ENCODE data around the gene TMEM220.
"Not testable (repeated sequence)": the region's sequence is repeated elsewhere in the genome, so short reads cannot be mapped to it uniquely, and the experiment has no call there.

Gene TMEM220

DNA sequence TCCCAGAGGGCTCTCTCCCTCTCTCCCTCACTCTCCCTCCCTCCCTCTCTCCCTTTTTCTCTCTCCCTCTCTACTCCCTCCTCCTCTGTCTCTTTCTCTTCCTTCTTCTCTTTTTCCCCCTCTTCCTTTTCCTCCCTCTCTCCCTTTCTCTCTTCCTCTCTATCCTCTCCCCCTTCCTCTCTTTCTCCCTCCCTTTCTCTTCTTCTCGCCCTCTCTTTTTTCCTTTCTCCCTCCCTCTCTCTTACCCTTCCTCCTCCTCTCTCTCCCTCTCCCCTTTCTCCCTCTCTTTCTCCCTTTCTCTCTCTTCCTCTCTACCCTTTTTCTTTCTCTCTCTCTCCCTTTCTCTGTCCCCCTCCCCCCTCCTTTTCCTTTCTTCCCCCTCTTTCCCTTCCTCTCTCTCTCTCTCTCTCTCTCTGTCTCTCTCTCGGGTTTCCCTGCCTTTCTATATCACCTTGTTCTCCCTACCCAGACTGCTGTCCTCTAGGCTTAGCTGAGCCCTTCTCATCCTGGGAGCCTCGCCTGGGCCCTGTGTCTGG lies 25.8 kb upstream of the TMEM220 start:
- DNase-seq (ENCODE audit: low read depth in 1 of 2, low spot score in 1 of 2): no peak

DNA sequence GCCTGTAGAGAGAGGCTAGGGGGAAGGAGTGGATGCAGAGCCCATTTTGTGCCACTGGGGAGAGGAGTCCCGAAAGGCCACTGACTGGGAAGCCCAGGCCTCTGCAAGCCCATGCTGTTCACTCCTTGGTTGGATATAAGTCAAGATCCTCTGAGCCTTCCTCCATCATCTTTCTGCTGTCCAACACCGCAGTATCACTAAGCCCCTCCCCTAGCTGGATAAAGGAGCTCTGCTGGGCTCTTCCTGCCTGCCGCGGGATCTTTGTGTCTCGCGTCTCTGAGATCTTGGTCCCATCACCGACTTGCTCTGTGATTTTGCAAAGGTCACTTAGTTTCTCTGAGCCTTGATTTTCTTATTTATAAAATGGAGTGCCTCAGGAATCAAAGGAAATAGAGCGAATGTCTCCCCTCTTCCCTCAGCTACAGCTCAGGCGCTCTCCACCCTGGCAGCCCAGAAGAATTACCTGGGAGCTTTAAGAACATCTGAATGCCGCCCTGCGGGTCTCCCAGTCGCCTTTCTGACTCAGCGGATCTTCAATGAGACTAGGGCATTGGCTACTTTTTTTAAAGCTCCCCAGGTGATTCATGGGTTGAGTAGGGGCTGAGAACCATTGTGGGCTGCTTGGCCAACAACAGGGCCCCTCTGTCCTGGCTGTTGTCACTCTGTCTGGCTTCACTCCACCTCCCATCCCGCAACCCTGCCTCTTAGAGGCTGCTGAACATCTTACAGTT lies 25.2 kb upstream of the TMEM220 start:
- no peak for DNase-seq (ENCODE audit: low read depth in 1 of 2, low spot score in 1 of 2)

DNA sequence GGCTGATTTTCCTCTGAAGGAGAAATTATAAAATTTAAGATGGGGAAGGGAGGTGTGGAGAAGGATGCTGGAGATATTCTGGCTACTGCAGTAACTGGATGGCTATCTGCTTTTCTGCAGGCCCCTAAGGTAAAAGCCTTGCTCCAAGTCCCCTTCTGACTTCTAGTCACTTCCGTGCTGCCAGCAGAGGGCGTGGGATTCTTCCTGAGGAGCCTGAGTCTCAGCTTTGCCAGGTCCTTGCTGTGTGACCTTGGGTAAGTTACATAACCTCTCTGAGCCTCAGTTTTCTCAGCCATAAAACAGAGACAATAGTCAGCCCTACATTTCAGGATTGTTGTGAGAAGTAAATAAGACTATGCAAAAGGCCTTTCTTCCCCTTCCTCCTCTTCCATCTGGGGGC lies 24.3 kb upstream of the TMEM220 start:
- no peak for DNase-seq (ENCODE audit: low read depth in 1 of 2, low spot score in 1 of 2)

DNA sequence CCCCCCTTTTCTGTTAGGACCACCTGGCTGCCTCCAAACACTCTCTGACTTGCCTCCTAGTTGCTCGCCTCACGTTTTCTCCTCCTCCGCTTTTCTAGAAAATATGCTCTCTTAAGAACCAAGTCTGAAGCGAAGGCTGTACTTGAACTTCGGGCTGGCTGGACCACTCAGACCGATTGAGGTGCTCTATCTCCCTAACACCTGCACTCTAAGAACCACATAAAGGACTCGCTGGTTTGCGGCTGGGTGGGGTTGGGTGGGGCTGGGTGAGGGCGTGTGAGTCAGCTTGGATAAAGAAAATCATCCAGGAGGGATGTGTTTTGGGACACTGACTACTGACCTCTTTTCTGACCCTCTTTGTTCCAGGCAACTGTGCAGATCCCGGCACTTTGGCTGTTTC lies 22.9 kb upstream of the TMEM220 start:
- DNase-seq (ENCODE audit: low read depth in 1 of 2, low spot score in 1 of 2): no peak

DNA sequence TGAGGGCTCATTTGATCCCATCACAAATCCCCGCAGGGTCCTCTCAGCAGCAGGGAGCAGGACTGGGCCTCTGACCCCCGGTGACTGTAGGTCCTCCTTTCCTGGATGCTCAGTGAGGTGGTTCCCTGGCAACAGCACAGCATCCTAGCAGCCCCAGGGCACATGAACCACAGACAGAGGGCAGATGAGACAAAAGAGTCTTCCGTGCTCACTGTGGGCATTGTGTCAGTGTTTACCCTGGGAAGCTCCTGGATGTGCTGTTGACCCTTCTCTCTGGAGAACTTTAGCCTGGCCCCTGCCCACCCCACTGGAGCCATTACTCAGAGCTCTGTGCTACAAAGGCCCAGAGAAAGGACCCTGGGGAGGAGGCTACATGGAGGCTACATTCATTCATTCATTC lies 21.7 kb upstream of the TMEM220 start:
- DNase-seq (ENCODE audit: low read depth in 1 of 2, low spot score in 1 of 2): no peak

DNA sequence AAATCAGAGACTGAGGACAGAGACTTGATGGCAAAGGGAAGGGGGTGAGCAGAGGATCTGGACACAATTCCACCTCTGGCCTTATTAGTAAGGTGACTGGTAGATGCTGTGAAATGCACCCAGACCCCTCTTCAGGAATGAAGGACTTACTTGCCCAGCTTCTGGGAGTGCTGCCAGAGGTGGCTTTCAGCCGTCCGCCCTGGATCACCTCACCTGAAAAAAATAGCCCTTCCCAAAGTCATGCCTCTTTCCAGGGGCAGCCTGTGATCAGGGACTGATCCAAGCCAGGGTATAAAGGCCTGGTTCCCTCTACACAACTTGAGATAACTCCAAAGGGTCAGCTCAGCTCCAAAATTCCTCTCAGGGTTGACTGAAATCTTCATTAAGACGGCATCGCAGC lies 20.4 kb upstream of the TMEM220 start:
- DNase-seq (ENCODE audit: low read depth in 1 of 2, low spot score in 1 of 2): no peak

DNA sequence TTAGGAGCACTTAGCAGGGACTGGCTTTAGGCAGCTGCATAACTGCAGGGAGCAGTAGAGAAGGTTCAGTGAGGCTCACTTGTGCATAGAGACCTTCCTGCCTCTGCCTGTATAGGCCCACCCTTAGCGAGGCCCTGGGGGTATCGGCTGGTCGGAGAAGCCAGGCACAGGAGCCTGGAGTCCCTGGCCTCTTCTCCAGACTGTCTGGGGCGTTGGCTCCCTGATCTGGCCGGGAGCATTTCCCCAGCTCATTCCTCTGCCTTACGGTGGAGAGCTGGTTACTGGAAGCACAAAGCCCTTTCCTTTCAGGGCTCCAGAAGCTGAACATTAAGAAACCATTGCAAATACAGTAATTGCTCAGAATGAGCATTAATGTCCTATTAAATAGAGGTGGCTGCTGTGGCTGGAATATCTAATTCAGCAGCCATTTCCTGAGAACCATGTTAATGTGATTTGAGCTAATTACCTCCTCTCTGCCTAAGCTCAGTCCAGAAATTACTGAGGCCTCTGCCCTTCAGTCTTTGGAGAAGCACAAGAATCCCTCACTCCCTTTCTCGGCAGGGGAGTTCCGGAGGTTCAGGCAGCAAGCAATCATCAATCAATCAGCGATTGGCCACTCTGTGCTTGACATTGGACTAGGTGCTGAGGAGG lies 18.8 kb upstream of the TMEM220 start:
- DNase-seq (ENCODE audit: low read depth in 1 of 2, low spot score in 1 of 2): no peak

DNA sequence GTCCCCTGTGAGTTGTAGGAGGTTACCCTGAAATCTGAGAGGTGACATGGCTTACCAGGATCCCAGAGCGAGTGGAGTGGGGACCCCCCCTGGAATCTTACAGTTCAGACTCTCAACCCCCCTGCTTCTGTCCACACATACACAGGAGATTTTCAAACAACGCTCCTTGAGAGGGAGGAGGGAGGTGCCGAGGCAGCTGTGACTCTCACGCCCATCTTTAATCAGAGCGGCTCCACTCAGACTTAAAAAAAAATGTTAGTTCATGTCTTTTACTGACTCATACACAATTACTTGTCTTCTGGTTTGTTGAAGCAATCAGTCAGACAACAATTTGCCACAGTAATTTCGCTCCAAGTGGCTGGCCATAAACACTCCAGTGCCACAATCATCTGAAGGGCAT lies 15.4 kb upstream of the TMEM220 start:
- no peak for DNase-seq (ENCODE audit: low read depth in 1 of 2, low spot score in 1 of 2)

DNA sequence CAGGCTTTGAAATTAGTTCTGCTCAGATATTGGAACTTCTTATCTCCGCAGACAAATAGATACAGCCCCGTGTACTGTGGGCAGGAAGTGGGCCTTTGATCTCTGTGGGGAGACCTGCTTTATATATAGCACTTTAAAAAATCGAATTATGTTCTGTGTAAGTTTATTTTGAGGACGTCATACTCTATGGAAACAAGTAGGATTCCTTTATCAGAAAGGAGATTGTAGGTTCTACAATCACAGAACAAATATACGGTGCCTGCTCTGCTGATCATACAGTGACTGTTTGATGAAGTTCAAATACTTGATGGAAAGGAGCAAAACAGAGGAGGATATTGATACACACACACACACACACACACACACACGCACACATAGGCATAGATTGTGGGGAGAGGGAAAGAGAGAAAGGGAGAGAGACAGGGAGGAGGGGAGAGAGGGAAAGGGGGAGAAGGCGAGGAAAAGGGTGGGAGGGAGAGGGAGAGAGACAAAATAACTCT lies 14.7 kb upstream of the TMEM220 start:
- DNase-seq (ENCODE audit: low read depth in 1 of 2, low spot score in 1 of 2): no peak

DNA sequence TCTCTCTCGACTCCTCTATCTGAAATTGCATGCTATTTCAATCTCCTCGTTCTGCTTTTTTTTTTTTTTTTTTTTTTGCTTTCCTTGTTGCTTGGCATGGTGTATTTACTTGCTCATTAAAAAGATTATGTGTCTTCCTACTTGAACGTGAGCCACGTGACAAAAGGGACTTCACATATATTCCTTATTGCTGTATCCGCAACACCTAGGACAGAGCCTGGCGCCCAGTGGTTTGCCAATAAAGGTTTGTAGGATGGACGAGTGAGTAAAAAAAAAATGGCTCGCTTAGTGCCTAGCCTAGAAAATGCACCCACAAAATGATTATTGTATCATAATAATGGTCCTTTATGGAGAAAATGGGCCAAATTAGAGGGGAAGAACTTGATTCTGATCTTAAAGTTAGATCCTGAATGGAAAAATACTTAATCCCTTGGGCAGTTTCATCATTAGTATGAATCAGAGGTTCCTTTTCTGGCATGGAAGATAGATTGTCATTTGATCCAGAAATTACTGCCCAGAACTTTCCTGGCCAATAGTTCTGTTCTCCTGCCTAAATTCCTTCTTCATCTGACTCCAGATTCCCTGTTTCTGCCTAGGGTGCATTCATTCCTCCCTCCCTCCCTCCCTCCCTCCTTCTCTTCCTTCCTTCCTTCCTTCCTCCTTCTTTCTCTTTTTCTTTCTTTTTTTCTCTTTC lies 13.6 kb upstream of the TMEM220 start:
- DNase-seq (ENCODE audit: low read depth in 1 of 2, low spot score in 1 of 2): no peak

DNA sequence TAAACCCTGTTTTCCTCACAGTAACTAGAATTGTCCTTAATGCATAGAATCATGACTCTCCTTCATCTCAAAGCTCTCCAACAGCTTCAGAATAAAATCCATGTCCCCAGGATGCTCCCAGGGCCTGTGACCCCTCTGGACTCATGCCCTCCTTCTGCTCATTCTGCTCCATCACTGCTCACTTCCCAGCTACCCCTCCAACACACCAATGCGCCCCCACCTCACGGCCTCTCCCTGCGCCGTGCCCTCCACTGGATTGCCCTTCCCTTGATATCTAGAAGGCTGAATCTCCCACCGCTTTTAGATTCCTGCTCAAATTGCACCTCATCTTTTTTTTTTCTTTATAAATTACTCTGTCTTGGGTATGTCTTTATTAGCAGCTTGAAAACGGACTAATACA lies 12.6 kb upstream of the TMEM220 start:
- DNase-seq (ENCODE audit: low read depth in 1 of 2, low spot score in 1 of 2): no peak

DNA sequence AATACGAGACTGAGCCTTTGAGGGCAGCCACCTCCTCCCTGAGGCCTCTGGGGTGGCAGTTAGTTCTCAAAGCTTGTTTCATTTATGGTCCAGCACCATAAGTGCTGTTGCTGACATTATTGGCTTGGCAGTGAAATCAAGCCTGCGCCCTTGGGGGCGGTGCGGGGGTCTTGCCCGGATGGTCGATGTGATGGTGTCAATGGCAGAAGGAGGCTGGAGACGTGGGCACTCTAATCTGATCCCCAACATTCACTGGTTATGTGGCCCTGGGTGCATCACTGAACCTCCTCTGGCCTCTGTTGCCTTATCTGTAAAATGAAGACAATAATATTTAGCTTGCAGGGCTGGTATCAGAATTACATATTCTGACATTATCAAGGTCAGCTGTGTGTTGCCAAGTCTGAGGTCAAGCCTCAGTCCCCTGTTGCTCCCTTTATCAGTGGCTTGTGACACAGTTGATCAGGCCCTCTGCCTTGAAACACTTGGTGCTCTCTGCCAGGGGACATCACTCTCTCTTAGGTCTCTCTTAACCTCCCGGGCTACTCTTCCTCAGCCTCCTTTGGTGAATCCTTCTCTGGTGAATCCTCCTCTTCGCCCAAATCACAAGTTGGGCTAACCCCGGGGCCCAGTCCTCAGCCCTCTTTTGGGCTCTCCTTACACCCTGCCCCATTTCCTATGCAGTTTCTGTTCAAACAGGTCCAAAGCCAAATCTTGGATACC lies 11.8 kb upstream of the TMEM220 start:
- DNase-seq (ENCODE audit: low read depth in 1 of 2, low spot score in 1 of 2): no peak

DNA sequence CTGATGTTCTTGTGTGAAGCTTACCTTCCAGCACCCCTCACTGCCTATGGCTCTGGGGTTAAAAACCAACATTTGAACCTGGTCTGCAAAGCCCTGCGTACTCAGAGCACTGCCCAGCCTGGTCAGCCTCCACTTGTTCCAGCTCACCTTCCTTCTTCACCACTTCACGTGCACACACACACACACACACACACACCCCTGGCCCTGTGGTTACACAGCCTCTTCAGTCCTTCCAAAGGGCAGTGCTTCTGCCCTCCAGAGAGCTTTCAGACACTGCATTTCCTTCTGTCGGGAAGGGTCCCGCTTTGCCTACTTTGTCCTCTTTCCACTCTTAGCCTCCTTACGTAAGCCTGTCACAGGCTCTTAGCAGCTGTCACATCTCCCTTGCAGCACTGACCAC lies 9.6 kb upstream of the TMEM220 start:
- DNase-seq (ENCODE audit: low read depth in 1 of 2, low spot score in 1 of 2): no peak

DNA sequence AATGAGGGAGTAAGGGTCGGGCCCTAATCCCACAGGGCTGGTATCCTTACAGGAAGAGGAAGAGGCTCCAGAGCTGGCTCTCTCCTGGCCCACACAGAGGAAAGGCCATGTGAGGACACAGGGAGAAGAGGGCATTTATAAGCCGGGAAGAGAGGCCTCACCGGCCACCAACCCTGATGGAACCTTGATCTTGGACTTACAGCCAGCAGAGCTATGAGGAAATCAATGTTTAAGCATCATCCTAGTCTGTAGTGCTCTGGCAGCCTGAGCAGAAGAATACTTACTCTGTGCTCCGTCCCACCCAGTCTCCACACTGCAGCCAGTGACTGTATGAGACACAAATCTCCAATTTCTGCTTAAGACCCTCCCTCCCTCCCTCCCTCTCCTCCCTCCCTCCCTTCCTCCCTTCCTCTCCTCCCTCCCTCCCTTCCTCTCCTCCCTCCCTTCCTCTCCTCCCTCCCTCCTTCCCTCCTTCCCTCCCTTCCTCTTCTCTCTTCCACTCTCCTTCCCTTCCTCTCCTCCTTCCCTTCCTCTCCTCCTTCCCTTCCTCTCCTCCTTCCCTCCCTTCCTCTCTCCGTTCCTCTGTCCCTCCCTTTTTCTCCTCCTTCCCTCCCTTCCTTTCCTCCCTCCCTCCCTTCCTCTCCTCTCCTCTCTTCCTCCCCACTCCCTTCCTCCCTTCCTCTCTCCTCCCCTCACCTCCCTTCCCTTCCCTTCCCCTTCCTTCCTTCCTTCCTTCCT lies 8.9 kb upstream of the TMEM220 start:
- DNase-seq (ENCODE audit: low read depth in 1 of 2, low spot score in 1 of 2): no peak

DNA sequence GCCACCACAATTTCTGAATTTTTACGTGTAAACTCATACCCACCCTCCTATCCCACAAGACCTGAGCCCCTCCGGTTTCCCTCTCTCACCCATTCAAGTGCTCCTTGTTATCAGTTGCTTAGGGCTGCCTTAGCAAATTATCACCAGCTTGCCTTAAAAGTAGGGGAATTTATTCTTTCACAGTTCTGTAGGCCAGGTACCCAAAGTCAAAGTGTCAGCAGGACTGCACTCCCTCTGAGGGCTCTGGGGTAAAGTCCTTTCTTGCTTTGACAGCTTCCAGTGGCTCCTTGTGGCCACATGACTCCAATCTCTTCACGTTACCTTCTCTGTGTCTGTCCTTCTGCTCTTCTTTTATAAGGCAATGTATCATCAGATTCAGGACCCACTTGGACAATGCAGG lies 7.9 kb upstream of the TMEM220 start:
- DNase-seq (ENCODE audit: low read depth in 1 of 2, low spot score in 1 of 2): no peak

DNA sequence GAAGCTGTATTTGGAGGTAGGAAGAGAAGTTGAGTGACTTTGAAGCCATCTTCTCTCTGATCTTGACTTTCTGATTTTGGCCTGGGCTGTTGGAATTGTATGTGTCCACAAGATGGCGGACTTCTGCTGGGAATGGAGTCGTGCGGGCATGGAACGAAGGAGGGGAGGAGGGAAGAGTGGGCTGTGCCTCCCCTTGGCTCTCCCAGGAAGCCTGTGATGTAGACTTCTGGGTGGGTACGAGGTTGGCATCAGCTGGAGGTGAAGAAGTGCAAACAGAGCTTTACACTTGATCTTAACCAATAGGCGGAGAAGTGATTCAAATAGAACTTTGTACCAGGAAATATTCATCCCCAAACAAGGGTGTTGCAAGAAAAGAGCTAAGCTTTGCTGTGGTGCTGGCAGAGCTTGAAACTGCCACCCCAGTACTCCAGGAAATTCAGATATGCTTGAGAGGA lies 7.4 kb upstream of the TMEM220 start:
- peak in 1 of 2 donors; percentile 20 for DNase-seq (ENCODE audit: low read depth in 1 of 2, low spot score in 1 of 2)

DNA sequence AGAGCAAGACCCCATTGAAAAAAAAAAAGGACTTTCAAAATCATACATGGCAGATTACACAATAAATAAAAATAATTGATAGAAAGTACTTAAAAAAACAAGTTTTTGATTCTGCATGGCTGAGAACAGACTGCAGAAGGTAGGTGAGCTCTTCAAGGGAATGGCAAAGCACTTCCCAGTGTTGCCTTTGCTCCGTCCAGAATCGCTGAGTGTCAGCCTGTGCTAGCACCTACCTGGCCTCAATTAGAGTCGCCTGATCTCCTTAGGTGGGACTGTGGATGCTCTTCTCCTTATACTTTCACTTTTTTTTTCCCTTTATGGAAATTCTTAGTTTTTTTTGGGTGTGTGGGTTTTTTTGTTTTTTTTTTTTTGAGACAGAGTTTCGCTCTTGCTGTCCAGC lies 6.0 kb upstream of the TMEM220 start:
- no peak for DNase-seq (ENCODE audit: low read depth in 1 of 2, low spot score in 1 of 2)

DNA sequence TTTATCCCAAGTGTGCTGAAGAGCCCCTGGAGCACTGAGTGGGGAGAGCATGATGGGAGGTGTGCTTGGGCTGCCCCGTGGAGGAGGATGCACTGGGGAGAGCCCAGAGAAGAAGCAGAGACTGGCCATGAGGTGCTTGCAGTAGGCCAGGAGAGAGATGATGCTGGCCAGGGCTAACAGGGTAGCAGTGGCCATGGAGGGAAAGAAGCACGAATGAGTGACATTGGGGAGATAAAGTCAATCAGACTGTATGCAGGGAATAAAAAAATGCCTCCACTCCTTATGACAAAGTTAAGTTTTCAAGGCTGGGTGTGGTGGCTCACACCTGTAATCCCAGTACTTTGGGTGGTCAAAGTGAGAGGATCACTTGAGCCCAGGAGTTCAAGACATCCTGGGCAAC lies 5.4 kb upstream of the TMEM220 start:
- no peak for DNase-seq (ENCODE audit: low read depth in 1 of 2, low spot score in 1 of 2)

DNA sequence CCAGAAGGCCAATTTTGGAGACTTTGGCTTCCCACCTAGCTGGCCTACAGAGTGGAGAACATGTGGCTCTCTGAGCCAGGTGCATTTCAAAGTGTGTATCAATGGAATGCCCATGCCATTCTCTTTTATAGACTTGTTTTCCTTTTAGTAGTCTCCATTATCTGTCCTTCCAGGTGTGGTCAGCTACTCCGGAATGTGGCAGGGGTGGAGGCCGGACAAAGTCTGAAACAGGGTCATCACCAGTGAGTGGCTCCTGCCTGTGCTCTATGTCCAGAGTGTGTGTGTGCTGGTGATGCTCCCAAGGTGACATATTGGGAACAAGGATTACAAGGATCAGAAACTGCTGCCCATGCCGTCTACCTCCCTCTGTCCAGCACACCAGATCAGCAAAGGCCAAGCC lies 3.8 kb upstream of the TMEM220 start:
- no peak for DNase-seq (ENCODE audit: low read depth in 1 of 2, low spot score in 1 of 2)

DNA sequence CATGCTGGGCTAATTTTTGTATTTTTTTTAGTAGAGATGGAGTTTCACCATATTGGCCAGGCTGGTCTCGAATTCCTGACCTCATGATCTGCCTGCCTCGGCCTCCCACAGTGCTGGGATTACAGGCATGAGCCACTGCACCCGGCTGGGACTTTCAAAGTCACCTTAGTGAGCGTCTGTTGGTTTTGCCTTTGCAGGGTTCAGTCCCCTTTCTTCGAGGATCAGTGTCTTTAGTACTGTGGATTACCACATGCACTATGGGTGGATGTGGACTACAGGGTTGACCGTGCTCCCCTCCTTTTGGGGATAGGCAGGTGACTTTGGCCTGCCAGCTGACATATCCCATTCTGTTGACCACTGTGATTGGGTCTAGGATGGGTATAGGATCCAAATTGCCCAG lies 2.3 kb upstream of the TMEM220 start:
- DNase-seq (ENCODE audit: low read depth in 1 of 2, low spot score in 1 of 2): not testable (repeated sequence)
